Measurements from ENCODE around the gene FMNL2. TPM values are rescaled to one million over a fixed set of nuclear protein-coding genes. Genes with fewer than 3 reads are reported as not detected.

FMNL2 gene
- total RNA-seq, 4 donors from 2014 or later: 50.5 to 96.7 (median 79.6) TPM

GRCh38 chr2:152499896-152500735 is 165.1 kb downstream of the FMNL2 start:
- no peak for TF ChIP-seq CTCF (IDR thresholded peaks at IDR 0.05; ENCODE audit: low read depth)

DNA sequence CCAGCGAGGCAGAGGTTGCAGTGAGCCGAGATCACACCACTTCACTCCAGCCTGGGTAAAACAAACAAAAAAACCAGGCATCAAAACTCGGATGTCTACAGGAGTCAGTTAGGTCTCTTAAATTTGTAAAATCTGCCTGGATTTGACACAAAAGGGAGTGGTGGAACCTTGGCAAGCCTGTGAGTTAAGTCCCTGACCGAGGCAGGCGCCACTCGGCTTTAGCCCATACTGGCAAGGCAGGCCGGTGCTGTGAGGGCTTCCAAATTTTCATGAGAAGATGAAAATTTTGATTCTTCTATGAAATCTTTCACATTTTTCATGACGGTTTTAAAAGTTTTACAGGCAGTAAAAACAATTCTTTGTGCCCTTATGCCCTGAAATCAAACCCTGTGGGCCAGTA is 165.8 kb downstream of the FMNL2 start:
- no peak for TF ChIP-seq CTCF (IDR thresholded peaks at IDR 0.05; ENCODE audit: low read depth)

DNA sequence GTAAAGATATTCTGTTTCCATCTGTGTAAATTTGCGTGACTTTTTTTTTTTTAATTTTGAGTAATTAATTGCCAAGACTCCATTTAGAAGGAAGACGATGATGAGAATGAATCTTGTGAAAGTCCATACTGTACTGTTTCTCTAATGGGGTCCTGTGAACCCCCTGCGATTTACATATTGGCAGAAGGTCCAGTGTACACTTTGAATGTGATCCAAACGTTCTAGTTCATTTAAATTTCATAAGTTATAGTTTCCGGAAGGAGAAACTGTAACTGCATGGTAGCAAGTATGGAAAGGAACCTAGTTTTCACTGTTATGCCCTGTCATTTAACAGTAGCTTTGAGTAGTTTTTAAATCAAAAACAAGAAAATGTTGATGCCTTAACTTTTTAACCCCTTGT is 166.7 kb downstream of the FMNL2 start:
- no peak for TF ChIP-seq CTCF (IDR thresholded peaks at IDR 0.05; ENCODE audit: low read depth)

DNA sequence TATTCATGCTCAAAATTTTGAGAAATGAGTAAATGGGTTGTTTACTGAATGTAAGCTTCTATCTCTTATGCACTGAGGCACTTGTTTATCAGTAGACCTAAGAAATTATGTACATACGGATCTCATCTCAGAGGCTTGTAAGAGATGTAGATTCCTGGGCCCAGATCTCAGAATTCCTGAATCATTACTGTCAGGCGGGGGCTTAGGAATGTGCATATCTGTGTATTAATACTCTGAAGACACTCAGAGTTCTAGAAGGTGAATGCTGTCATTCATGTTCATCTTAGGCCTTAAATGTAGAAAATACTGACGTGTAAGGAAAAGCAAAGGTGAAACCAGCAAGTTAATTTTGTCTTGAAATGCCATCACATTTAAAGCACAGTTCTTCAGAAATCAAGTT is 169.6 kb downstream of the FMNL2 start:
- no peak for TF ChIP-seq CTCF (IDR thresholded peaks at IDR 0.05; ENCODE audit: low read depth)

DNA sequence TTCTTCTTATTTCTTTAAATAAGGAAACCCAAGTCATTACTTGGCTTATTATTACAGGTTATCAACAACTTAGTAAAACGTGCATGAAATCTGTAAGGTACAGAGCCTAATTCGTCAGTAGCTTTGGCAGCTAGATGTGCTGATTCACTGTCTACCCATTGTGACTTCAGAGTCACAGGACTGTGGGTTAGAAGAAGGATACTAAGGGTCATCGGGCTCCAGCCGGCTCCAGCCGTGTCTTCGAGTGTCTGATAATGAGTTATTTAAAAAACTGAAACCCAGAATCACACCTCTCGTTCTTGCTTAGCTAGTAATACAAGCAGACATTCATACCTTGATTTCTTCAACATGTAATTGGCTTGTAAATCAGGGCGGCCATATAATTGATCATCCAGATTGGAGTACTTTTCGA is 170.5 kb downstream of the FMNL2 start:
- no peak for TF ChIP-seq CTCF (IDR thresholded peaks at IDR 0.05; ENCODE audit: low read depth)

- no peak for TF ChIP-seq CTCF (IDR thresholded peaks at IDR 0.05; ENCODE audit: low read depth)
Observed at GRCh38 chr2:152506843-152507242, 171.9 kb downstream of the FMNL2 start.

GRCh38 chr2:152507907-152508306 is 172.9 kb downstream of the FMNL2 start:
- no peak for TF ChIP-seq CTCF (IDR thresholded peaks at IDR 0.05; ENCODE audit: low read depth)
